ENCODE data around the gene UMPS. TPM values are rescaled to one million over a fixed set of nuclear protein-coding genes. Genes with fewer than 3 reads are reported as not detected.

The UMPS gene
- total RNA-seq (2021) (35.6 and 61.8 TPM in 2 replicates), Bru-seq, nascent RNA (percentile 91 among the genes with signal in this experiment), BruChase-seq, experiment 1, labeled RNA remaining after a 2-hour chase (percentile 87 among the genes with signal in this experiment), BruChase-seq, experiment 2, labeled RNA remaining after a 6-hour chase (percentile 85 among the genes with signal in this experiment)
- long read RNA-seq, full-length matches to known transcripts = 92 of 102 reads
- long read RNA-seq, partial matches to known transcripts = 5 of 102 reads
- long read RNA-seq, other reads (novel, unspliced or antisense) = 5 of 102 reads

- Histone ChIP-seq H4K20me1 (ENCODE audit: insufficient read depth) (peaks cover 10% of the 10 kb centered on the region), H3K79me2 (ENCODE audit: low read depth) (peaks cover 35% of the 10 kb centered on the region), H3K4me1 (replicated peaks; ENCODE audit: insufficient read depth) (peaks cover 22% of the 10 kb centered on the region), H2AFZ (peak within 1 kb of the TSS; percentile 95), H3K36me3 (ENCODE audit: low read depth) (0 out of 2 replicates have a peak, but pooled peaks cover 5% of the 10 kb centered on the region), H3K9me3 (ENCODE audit: insufficient read depth, low read depth) (no peaks in the 10 kb centered on the region), H3K9me2 (ENCODE audit: insufficient read depth) (no peaks in the 10 kb centered on the region), H3K4me3 (peak within 1 kb of the TSS; percentile 70), H3F3A (ENCODE audit: insufficient read depth, low read depth) (no peaks in the 10 kb centered on the region), H3K27ac (peak within 1 kb of the TSS; percentile 26; the same call in 1 of the 2 replicates), H3K27me3 (ENCODE audit: insufficient read depth, low read depth) (no peaks in the 10 kb centered on the region), H3K4me2 (peak within 1 kb of the TSS; percentile 82)
- BruUV-seq (replicated peaks) = no TSS peak
- peak; percentile 62 to 87 for DNase-seq
- ChIA-PET CTCF (no interaction called here), POLR2A (ENCODE audit: unreplicated experiment) (interaction anchor here (0.6 kb wide), 1 partner anchor 44 kb away, joined by 13 read pairs; no protein-coding TSS in a partner anchor)
- intact Hi-C loops (cut with micrococcal nuclease; ENCODE audit: unreplicated experiment) = no loop called here
- TF ChIP-seq CTCF (conservative IDR thresholded peaks at IDR 0.05) (no peak), EZH2 (IDR thresholded peaks at IDR 0.05; ENCODE audit: low read depth) (no peak)
Observed at GRCh38 chr3:124730129-124730940, at the start of gene UMPS. Gene UMPS, plus strand, starts transcription at chr3:124730452. Its CDS starts 20 bp downstream, at chr3:124730472.

GRCh38 chr3:124680521-124680920 lies 49.7 kb upstream of the UMPS start:
- no TSS peak for BruUV-seq (replicated peaks)
- no peaks in the 10 kb centered on the region for H3K9me2 ChIP-seq (ENCODE audit: insufficient read depth)
- CTCF ChIA-PET = interaction anchor here (0.7 kb wide), 1 partner anchor 76 kb away, joined by 7 read pairs; no protein-coding TSS in a partner anchor
- POLR2A ChIA-PET (ENCODE audit: unreplicated experiment) = no interaction called here
- intact Hi-C loops (cut with micrococcal nuclease; ENCODE audit: unreplicated experiment) = no loop called here
- peaks cover 9% of the 10 kb centered on the region; the same call in 1 of the 2 replicates for H3K27me3 ChIP-seq (ENCODE audit: insufficient read depth, low read depth)
- no peaks in the 10 kb centered on the region for H3K36me3 ChIP-seq (ENCODE audit: low read depth)
- H4K20me1 ChIP-seq (ENCODE audit: insufficient read depth) = no peaks in the 10 kb centered on the region
- no peaks in the 10 kb centered on the region for H3K79me2 ChIP-seq (ENCODE audit: low read depth)
- H3F3A ChIP-seq (ENCODE audit: insufficient read depth, low read depth) = no peaks in the 10 kb centered on the region
- H3K4me1 ChIP-seq (replicated peaks; ENCODE audit: insufficient read depth) = no peaks in the 10 kb centered on the region
- DNase-seq = no peak
- H2AFZ ChIP-seq = no peak overlapping the region
- no peak overlapping the region for H3K4me2 ChIP-seq
- no peak overlapping the region for H3K27ac ChIP-seq
- H3K9me3 ChIP-seq (ENCODE audit: insufficient read depth, low read depth) = no peaks in the 10 kb centered on the region
- no peak for TF ChIP-seq CTCF (conservative IDR thresholded peaks at IDR 0.05)
- TF ChIP-seq EZH2 (IDR thresholded peaks at IDR 0.05; ENCODE audit: low read depth) = no peak
- no peak overlapping the region for H3K4me3 ChIP-seq

GRCh38 chr3:124682263-124682662 lies 48.0 kb upstream of the UMPS start:
- H3K36me3 ChIP-seq (ENCODE audit: low read depth) = no peaks in the 10 kb centered on the region
- no peaks in the 10 kb centered on the region for H4K20me1 ChIP-seq (ENCODE audit: insufficient read depth)
- intact Hi-C loops (cut with micrococcal nuclease; ENCODE audit: unreplicated experiment) = no loop called here
- no peak overlapping the region for H3K4me2 ChIP-seq
- H3K4me3 ChIP-seq = no peak overlapping the region
- TF ChIP-seq CTCF (conservative IDR thresholded peaks at IDR 0.05) = no peak
- no peak for TF ChIP-seq EZH2 (IDR thresholded peaks at IDR 0.05; ENCODE audit: low read depth)
- no peaks in the 10 kb centered on the region for H3K4me1 ChIP-seq (replicated peaks; ENCODE audit: insufficient read depth)
- DNase-seq = no peak
- no peak overlapping the region for H2AFZ ChIP-seq
- BruUV-seq (replicated peaks) = no TSS peak
- H3K27ac ChIP-seq = no peak overlapping the region
- H3K9me3 ChIP-seq (ENCODE audit: insufficient read depth, low read depth) = no peaks in the 10 kb centered on the region
- no peaks in the 10 kb centered on the region for H3K9me2 ChIP-seq (ENCODE audit: insufficient read depth)
- no peaks in the 10 kb centered on the region for H3K79me2 ChIP-seq (ENCODE audit: low read depth)
- CTCF ChIA-PET = interaction anchor here (0.6 kb wide), 1 partner anchor 85 kb away, joined by 25 read pairs; no protein-coding TSS in a partner anchor
- peaks cover 9% of the 10 kb centered on the region; the same call in 1 of the 2 replicates for H3K27me3 ChIP-seq (ENCODE audit: insufficient read depth, low read depth)
- POLR2A ChIA-PET (ENCODE audit: unreplicated experiment) = no interaction called here
- H3F3A ChIP-seq (ENCODE audit: insufficient read depth, low read depth) = no peaks in the 10 kb centered on the region

Data from PC-9 (cell line).